ENCODE measurements around the gene MSH4.
"Not testable (repeated sequence)": the region's sequence is repeated elsewhere in the genome, so short reads cannot be mapped to it uniquely, and the experiment has no call there.

The MSH4 gene

GRCh38 chr1:75797606-75798216 is 1.0 kb downstream of the MSH4 start:
- no peak for DNase-seq

- DNase-seq = not testable (repeated sequence)
Measured at GRCh38 chr1:75801480-75801879, 4.8 kb downstream of the MSH4 start.

GRCh38 chr1:75808921-75809320 is 12.2 kb downstream of the MSH4 start:
- no peak for DNase-seq

- not testable (repeated sequence) for DNase-seq
Measured at GRCh38 chr1:75810113-75810512, 13.4 kb downstream of the MSH4 start.

- DNase-seq = no peak
Measured at GRCh38 chr1:75811211-75811981, 14.7 kb downstream of the MSH4 start.

GRCh38 chr1:75812065-75812464 is 15.4 kb downstream of the MSH4 start:
- DNase-seq = no peak

GRCh38 chr1:75823596-75823995 is 26.9 kb downstream of the MSH4 start:
- not testable (repeated sequence) for DNase-seq

- DNase-seq = no peak
Measured at GRCh38 chr1:75836528-75837100, 39.9 kb downstream of the MSH4 start.

GRCh38 chr1:75838079-75838478 is 41.4 kb downstream of the MSH4 start:
- DNase-seq = no peak

GRCh38 chr1:75841421-75841820 is 44.7 kb downstream of the MSH4 start:
- DNase-seq = no peak

GRCh38 chr1:75845576-75845975 is 48.9 kb downstream of the MSH4 start:
- no peak for DNase-seq

- no peak for DNase-seq
Measured at GRCh38 chr1:75855010-75855409, 58.3 kb downstream of the MSH4 start.

- no peak for DNase-seq
Measured at GRCh38 chr1:75855734-75856133, 59.1 kb downstream of the MSH4 start.

- no peak for DNase-seq
Measured at GRCh38 chr1:75861831-75862230, 65.1 kb downstream of the MSH4 start.

GRCh38 chr1:75870951-75871350 is 74.3 kb downstream of the MSH4 start:
- no peak for DNase-seq

GRCh38 chr1:75879985-75880384 is 83.3 kb downstream of the MSH4 start:
- DNase-seq = no peak

GRCh38 chr1:75884437-75884836 is 87.8 kb downstream of the MSH4 start:
- no peak for DNase-seq

- DNase-seq = no peak
Measured at GRCh38 chr1:75901371-75901770, 104.7 kb downstream of the MSH4 start.

GRCh38 chr1:75908717-75909152 is 112.1 kb downstream of the MSH4 start:
- DNase-seq = no peak

- DNase-seq = no peak
Measured at GRCh38 chr1:75916834-75917233, 120.2 kb downstream of the MSH4 start.

- no peak for DNase-seq
Measured at GRCh38 chr1:75922698-75923097, 126.0 kb downstream of the MSH4 start.

- no peak for DNase-seq
Measured at GRCh38 chr1:75932304-75932703, 135.6 kb downstream of the MSH4 start, which contains the start of gene ASB17. ASB17 (minus strand) TSS chr1:75932404; CDS start chr1:75932291, 113 bp downstream.

- no peak for DNase-seq
Measured at GRCh38 chr1:75937034-75937433, 140.4 kb downstream of the MSH4 start.

GRCh38 chr1:75943037-75943436 is 146.4 kb downstream of the MSH4 start:
- not testable (repeated sequence) for DNase-seq
